Measurements from ENCODE around the gene FAM171A1. TPM values are rescaled to one million over a fixed set of nuclear protein-coding genes. Genes with fewer than 3 reads are reported as not detected.

Gene FAM171A1
- total and polyA plus RNA-seq, 2 experiments from 2014 or later = 24.4 to 29.5 TPM

DNA sequence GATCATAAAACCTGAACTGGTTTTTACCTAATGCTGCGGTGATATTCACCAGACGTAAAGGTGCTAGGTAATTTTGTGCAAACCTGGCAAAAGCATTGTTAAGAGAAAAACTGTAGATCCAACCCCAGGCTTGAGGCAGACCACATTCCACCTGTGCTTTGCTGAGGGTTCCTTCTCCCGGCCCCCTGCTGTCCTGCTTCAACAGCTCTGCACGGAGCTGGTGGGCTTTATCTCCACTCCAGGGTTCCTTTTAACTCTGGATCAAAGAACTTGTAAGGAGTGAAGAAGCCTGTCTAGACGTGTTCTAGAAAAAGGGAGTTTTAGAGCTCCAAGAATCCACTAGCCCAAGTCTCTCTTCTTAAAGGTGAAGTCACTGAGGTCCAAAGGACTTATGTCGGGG lies 115.1 kb downstream of the FAM171A1 start:
- no peaks in the 10 kb centered on the region for H3K36me3 ChIP-seq (replicated peaks; ENCODE audit: insufficient read depth, low read depth)
- H2AFZ ChIP-seq = no peak overlapping the region
- H3K27ac ChIP-seq = no peak overlapping the region
- no peaks in the 10 kb centered on the region for H3K27me3 ChIP-seq
- 78% methylated on average over 6 of the region's 6 CpGs for WGBS (ENCODE audit: low lambda C conversion rate, missing lambda C conversion rate)
- H3K4me1 ChIP-seq (ENCODE audit: insufficient read depth) = no peaks in the 10 kb centered on the region
- H3K9me3 ChIP-seq (ENCODE audit: low read depth) = no peaks in the 10 kb centered on the region
- H3K4me2 ChIP-seq = no peak overlapping the region
- H4K20me1 ChIP-seq (ENCODE audit: insufficient read depth, poor library complexity, severe bottlenecking) = no peaks in the 10 kb centered on the region
- no peaks in the 10 kb centered on the region for H3K9me2 ChIP-seq (replicated peaks; ENCODE audit: insufficient read depth)
- no peak for DNase-seq (ENCODE audit: low spot score)
- H3K4me3 ChIP-seq = no peak overlapping the region
- TF ChIP-seq, protein P1, sequence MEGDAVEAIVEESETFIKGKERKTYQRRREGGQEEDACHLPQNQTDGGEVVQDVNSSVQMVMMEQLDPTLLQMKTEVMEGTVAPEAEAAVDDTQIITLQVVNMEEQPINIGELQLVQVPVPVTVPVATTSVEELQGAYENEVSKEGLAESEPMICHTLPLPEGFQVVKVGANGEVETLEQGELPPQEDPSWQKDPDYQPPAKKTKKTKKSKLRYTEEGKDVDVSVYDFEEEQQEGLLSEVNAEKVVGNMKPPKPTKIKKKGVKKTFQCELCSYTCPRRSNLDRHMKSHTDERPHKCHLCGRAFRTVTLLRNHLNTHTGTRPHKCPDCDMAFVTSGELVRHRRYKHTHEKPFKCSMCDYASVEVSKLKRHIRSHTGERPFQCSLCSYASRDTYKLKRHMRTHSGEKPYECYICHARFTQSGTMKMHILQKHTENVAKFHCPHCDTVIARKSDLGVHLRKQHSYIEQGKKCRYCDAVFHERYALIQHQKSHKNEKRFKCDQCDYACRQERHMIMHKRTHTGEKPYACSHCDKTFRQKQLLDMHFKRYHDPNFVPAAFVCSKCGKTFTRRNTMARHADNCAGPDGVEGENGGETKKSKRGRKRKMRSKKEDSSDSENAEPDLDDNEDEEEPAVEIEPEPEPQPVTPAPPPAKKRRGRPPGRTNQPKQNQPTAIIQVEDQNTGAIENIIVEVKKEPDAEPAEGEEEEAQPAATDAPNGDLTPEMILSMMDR (IDR thresholded peaks at IDR 0.05; ENCODE audit: poor library complexity) = no peak
- TF ChIP-seq EZH2phosphoT487 (IDR thresholded peaks at IDR 0.05; ENCODE audit: low read depth, severe bottlenecking, unreplicated experiment) (no peak), EZH2 (IDR thresholded peaks at IDR 0.05; ENCODE audit: borderline replicate concordance) (no peak)
- H3K79me2 ChIP-seq = no peaks in the 10 kb centered on the region

DNA sequence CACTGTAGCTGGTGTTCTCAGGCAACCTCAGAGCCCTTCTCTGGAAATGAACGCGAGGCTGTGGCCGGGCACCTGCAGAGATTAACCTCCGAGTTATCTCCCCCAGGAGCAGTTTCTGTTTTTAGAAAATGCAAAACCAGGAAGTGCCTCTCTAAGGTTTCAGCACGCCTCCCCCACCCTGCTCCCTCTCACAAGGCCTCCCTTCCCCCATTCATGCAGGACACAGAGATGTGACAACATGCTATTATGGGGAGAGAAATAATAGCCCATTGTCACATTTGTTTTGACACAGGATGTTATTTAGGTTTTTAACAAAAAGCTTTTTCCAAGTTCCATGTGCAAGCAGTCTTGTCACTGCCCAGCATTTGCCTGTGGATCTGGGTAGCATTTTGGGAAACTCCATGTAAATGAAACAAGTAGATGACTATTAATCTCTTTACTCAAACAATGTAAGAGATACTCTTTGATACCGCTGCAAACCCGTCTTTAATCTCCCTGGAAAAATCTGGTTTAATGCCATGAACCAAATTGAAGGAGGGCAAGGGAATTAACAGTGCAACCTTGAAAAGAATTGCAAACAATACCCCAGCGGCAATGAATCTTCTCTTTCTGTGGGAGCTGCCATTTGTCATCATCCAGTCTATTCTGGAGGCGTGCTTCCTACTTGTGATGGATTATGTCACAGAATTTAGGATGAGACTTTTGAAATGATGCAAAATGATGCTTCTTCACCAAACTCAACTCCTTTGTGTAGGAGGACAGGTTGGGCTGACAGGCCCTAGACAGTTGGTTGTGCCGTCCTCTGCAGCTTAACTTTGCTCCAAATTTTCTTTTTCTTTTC lies 116.1 kb downstream of the FAM171A1 start:
- H3K4me1 ChIP-seq (ENCODE audit: insufficient read depth) = no peaks in the 10 kb centered on the region
- H2AFZ ChIP-seq = no peak overlapping the region
- no peaks in the 10 kb centered on the region for H3K36me3 ChIP-seq (replicated peaks; ENCODE audit: insufficient read depth, low read depth)
- no peak overlapping the region for H3K4me2 ChIP-seq
- no peak overlapping the region for H3K27ac ChIP-seq
- H3K4me3 ChIP-seq = no peak overlapping the region
- H3K9me2 ChIP-seq (replicated peaks; ENCODE audit: insufficient read depth) = no peaks in the 10 kb centered on the region
- H3K9me3 ChIP-seq (ENCODE audit: low read depth) = no peaks in the 10 kb centered on the region
- TF ChIP-seq, protein P1 (IDR thresholded peaks at IDR 0.05; ENCODE audit: poor library complexity) = no peak
- TF ChIP-seq EZH2 (IDR thresholded peaks at IDR 0.05; ENCODE audit: borderline replicate concordance) (no peak), EZH2phosphoT487 (IDR thresholded peaks at IDR 0.05; ENCODE audit: low read depth, severe bottlenecking, unreplicated experiment) (no peak)
- no peak for DNase-seq (ENCODE audit: low spot score)
- no peaks in the 10 kb centered on the region for H3K27me3 ChIP-seq
- no peaks in the 10 kb centered on the region for H4K20me1 ChIP-seq (ENCODE audit: insufficient read depth, poor library complexity, severe bottlenecking)
- H3K79me2 ChIP-seq = no peaks in the 10 kb centered on the region
- 62% methylated on average over 10 of the region's 10 CpGs for WGBS (ENCODE audit: low lambda C conversion rate, missing lambda C conversion rate)

DNA sequence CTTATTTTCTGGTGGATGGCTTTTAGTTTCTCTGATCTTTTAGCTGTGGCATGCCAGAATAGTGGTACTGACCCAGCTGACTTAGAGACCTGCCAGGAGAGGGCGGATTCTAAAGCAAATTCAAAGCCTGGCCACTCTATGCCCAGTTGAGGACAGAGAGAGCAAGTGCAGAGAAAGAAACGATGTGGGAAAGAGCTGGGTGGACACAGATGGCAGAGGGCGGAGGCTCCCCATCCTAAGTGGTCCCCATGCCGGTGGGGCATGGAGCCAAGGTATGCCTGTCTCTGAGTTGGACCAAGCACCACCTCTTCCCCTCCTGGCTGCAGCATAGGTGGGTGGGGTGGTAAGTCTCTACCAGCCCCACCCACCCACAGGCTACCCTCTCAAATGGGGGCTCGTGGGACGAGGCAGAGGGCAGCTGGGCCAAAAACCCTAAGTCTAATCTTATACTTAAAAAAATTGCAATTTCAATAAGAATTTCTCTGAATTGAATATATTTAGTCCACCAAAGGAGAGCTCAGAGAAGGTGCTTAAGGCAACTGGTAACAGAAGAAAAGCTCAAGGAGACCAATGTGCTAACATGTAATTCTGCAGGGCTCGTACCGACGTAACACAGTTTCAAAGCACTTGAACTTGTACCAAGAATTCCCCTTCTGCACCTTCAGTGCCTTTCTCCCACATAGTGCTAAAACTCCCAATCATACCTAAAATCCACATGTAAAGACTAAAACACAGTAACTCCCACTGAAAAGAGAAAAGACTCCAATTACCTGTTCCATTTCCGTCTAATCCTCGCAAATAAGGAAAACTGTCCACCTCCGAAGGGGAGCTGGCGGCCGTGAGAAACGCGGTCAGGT lies 116.9 kb downstream of the FAM171A1 start:
- DNase-seq (ENCODE audit: low spot score) = no peak
- no peaks in the 10 kb centered on the region for H3K9me2 ChIP-seq (replicated peaks; ENCODE audit: insufficient read depth)
- no peaks in the 10 kb centered on the region for H4K20me1 ChIP-seq (ENCODE audit: insufficient read depth, poor library complexity, severe bottlenecking)
- no peak overlapping the region for H2AFZ ChIP-seq
- TF ChIP-seq EZH2phosphoT487 (IDR thresholded peaks at IDR 0.05; ENCODE audit: low read depth, severe bottlenecking, unreplicated experiment) = no peak
- TF ChIP-seq, protein P1 (IDR thresholded peaks at IDR 0.05; ENCODE audit: poor library complexity) = no peak
- TF ChIP-seq EZH2 (IDR thresholded peaks at IDR 0.05; ENCODE audit: borderline replicate concordance) = no peak
- H3K27ac ChIP-seq = no peak overlapping the region
- H3K9me3 ChIP-seq (ENCODE audit: low read depth) = no peaks in the 10 kb centered on the region
- H3K79me2 ChIP-seq = no peaks in the 10 kb centered on the region
- no peaks in the 10 kb centered on the region for H3K36me3 ChIP-seq (replicated peaks; ENCODE audit: insufficient read depth, low read depth)
- no peaks in the 10 kb centered on the region for H3K4me1 ChIP-seq (ENCODE audit: insufficient read depth)
- WGBS (ENCODE audit: low lambda C conversion rate, missing lambda C conversion rate) = 83% methylated on average over 16 of the region's 16 CpGs
- no peaks in the 10 kb centered on the region for H3K27me3 ChIP-seq
- no peak overlapping the region for H3K4me2 ChIP-seq
- no peak overlapping the region for H3K4me3 ChIP-seq
